ENCODE measurements around the gene BBC3.

DNA sequence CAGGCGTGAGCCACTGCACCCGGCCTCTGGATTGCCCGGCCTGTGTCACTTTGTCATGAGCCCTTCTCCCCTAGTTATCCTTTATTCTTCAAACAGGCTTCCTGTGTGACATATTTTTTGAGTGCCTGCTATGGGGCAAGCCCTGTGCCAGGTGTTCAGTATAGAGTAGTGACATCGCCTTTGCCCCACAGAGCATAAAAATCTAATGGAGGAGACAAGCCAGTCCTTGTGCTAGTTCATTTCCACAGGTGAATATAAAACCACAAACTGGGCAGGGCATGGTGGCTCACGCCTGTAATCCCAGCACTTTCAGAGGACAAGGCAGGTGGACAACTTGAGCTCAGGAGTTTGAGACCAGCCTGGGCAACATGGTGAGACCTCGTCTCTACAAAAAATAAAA is 43.2 kb downstream of the BBC3 start:
- TF ChIP-seq, protein P1, sequence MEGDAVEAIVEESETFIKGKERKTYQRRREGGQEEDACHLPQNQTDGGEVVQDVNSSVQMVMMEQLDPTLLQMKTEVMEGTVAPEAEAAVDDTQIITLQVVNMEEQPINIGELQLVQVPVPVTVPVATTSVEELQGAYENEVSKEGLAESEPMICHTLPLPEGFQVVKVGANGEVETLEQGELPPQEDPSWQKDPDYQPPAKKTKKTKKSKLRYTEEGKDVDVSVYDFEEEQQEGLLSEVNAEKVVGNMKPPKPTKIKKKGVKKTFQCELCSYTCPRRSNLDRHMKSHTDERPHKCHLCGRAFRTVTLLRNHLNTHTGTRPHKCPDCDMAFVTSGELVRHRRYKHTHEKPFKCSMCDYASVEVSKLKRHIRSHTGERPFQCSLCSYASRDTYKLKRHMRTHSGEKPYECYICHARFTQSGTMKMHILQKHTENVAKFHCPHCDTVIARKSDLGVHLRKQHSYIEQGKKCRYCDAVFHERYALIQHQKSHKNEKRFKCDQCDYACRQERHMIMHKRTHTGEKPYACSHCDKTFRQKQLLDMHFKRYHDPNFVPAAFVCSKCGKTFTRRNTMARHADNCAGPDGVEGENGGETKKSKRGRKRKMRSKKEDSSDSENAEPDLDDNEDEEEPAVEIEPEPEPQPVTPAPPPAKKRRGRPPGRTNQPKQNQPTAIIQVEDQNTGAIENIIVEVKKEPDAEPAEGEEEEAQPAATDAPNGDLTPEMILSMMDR (IDR thresholded peaks at IDR 0.05), result no peak
- TF ChIP-seq POLR2AphosphoS5 (IDR thresholded peaks at IDR 0.05) (no peak), POLR2A (IDR thresholded peaks at IDR 0.05) (no peak)
